ENCODE results near the gene CDH4.

The CDH4 gene

DNA sequence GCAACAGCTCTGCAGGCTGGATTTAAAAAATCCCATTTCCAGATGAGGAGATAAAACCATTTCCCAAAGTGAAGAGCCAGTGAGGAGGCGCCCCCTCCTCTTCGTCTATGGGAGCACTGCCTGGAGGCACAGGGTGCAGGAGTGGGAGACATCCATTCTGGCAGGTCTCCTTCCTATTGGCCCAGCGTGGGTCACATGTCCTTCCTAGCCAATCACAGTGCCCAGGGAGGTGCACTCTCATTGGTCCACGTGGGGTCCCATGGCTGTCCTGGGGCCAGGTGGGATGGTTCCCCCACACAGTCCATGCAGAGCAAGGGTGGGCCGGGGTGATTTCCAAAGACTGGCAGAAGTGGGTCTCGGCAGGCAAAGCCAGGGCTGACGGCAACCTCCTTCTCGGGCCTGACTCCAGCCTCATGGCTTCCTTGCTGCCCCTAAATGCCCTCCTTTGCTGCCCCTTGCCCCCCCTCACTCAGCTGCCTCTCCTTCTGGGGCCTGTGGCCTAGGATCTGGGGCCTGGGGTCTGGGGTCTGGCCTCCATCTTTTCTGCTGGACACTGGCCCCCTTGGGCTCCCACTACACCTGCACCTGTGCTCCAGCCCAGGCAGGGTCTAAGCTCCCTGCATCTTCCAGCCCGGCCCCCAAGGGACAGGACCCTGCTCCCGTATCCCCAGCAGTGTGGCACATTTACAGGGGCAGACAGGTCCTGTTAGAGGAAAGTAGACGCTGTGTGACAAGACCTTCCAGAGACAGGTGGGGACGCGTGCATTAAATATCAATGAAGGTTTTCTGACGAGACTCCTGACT, 581.9 kb downstream of the CDH4 start:
- DNase-seq (ENCODE audit: low spot score) = no peak
- TF ChIP-seq, protein P1, sequence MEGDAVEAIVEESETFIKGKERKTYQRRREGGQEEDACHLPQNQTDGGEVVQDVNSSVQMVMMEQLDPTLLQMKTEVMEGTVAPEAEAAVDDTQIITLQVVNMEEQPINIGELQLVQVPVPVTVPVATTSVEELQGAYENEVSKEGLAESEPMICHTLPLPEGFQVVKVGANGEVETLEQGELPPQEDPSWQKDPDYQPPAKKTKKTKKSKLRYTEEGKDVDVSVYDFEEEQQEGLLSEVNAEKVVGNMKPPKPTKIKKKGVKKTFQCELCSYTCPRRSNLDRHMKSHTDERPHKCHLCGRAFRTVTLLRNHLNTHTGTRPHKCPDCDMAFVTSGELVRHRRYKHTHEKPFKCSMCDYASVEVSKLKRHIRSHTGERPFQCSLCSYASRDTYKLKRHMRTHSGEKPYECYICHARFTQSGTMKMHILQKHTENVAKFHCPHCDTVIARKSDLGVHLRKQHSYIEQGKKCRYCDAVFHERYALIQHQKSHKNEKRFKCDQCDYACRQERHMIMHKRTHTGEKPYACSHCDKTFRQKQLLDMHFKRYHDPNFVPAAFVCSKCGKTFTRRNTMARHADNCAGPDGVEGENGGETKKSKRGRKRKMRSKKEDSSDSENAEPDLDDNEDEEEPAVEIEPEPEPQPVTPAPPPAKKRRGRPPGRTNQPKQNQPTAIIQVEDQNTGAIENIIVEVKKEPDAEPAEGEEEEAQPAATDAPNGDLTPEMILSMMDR (IDR thresholded peaks at IDR 0.05; ENCODE audit: extremely low read depth, missing control alignments) = no peak

DNA sequence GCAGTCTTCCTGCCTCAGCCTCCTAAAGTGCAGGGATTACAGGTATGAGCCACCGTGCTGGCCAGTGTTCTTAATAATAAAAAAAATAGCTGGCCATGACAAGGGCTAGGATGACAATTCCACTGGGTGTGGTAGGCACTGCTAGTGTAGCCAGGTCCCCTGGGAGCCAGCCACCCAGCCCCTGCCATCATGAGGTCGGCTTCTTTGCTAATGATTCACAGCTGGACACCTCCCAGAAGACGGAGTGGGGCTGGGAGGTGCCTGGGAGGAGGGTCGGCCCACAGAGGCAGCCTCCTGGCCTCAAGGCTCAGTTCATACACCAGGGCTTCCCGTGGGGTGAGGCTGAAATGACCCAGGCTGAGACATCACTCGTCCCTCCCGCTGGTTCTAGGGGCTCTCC, 583.2 kb downstream of the CDH4 start:
- DNase-seq (ENCODE audit: low spot score) = no peak
- TF ChIP-seq, protein P1 (IDR thresholded peaks at IDR 0.05; ENCODE audit: extremely low read depth, missing control alignments) = no peak

DNA sequence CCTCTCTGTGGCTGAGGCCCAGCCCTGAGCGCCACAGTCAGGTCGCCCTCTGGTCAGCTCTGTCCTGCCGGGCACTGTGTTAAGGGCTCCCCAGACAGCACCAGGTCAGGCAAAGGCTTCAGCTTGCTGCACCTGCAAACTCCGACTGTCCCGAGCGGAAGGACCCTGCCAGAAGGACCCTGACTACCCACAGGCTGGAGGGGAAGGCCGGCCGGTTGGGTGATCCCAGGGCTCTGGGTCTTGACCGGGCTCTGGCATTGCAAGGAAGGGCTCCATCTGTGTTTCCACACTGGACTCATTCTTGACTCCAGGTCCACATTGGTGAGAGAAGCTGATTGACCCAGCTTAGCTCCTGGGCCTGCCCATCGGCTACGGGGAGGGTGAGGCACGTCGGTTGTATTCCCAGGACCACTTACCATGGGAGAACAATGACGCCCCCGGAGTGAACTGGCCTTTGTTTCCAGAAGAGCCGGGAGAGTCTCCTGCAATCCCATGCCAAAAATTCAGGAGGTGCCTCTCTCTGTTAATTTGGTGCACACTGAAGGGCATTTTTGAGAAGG, 583.8 kb downstream of the CDH4 start:
- no peak for DNase-seq (ENCODE audit: low spot score)
- TF ChIP-seq, protein P1 (IDR thresholded peaks at IDR 0.05; ENCODE audit: extremely low read depth, missing control alignments) = no peak

DNA sequence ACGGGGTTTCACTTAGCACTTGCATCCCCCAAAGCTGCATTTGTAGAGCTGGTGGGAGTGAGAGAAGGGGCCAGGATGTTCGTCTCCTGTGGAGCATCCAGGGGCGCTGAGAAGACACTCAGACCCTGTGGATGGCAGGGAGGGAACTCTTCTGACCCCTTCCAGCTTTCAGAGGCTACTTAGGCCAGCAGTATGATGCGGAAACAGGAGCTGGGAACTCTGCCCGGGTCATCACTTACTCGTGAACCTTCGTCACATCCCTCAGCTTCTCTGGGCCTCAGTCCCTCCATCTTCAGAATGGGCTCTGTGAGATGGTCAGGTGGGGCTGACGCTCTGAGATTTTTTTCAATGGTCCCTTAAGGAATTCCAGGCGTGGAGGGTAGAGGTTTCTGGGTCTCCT, 585.1 kb downstream of the CDH4 start:
- no peak for DNase-seq (ENCODE audit: low spot score)
- TF ChIP-seq, protein P1 (IDR thresholded peaks at IDR 0.05; ENCODE audit: extremely low read depth, missing control alignments) = no peak

DNA sequence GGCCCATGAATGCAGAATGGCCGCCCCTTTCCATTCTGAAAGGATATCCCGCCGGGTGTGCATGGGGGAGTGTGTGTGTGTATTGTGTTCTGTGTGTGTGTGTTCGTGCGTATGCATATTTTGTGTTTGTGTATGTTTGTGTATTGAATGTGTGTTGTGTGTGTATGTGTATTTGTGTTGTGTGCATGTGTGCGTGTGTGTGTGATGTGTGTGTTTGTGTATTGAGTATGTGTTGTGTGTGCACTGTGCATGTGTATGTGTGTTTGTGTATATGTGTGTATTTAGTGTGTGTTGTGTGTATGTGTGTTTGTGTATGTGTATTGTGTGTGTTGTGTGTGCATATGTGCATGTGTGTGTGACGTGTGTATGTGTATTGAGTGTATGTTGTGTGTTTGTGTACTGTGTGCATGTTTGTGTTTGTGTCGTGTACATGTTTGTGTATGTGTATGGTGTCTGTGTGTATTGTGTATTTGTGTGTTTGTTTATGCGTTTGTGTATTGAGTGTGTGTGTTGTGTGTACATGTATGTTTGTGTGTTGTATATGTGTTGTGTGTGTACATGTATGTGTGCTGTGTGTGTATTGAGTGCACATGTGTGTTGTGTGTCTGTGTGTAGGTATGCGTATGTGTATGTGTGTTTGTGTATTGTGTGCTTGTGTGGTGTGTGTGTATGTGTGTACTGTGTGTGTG, 587.3 kb downstream of the CDH4 start:
- DNase-seq (ENCODE audit: low spot score) = no peak
- TF ChIP-seq, protein P1 (IDR thresholded peaks at IDR 0.05; ENCODE audit: extremely low read depth, missing control alignments) = no peak

DNA sequence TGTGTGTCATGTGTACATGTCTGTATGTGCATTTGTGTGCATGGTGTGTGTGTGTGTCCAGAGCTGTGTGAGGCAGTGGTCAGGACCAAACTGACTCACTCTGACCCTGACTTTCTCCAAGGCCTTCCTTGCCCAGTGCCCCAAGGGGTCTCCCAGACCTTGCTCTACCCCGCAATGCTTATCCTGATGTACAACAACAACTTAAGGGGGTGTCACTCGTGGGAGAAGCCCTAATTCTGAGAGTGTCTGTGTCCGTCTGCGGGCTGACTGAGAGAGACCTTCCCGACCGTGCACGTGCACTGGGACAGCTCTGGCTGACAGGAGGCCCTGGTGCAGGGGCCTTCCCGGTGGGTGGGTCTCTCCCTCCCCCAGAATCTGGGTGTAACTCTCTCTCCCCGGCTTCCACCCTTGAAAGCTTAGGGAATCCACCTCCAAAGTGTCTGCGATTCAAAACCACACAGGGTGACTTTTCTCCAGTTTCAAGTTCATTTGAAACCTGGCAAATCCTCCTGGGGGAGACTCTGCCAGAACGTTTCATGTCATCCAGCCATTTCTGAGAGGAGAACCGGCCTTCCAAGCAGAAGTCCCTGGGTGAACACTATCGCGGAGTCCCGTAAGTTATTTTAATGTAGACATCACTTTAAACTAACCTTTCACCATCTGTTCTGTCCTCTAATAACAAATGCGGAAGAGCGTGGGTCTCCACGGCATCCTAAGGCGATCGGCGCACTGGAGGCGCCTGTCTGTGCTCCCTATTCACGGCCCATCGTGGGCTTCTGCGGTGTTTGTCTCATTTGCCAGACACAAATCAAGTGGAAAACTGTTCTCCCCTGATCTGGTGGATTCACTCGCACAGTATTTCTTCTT, 588.1 kb downstream of the CDH4 start:
- TF ChIP-seq, protein P1 (IDR thresholded peaks at IDR 0.05; ENCODE audit: extremely low read depth, missing control alignments) = no peak
- no peak for DNase-seq (ENCODE audit: low spot score)

Data from GM20000 (cell line).